H1 (cell line): ENCODE results near the gene FBXL17. TPM values are rescaled to one million over a fixed set of nuclear protein-coding genes. Genes with fewer than 3 reads are reported as not detected.

Source experiments
- PHF8 ChIP-seq: fragments of 200-600 bp; sonication (generic); conservative IDR thresholded peaks from 2 replicates; pipeline ENCODE4 v1.7.1; 2012; ENCODE audit warnings: low read depth, mild to moderate bottlenecking, inconsistent platforms, low read length, moderate library complexity
- polyA plus RNA-seq, 7 experiments: library from polyadenylated mRNA; depleted of rRNA in 3 of 7; stranded (reverse) in 5 of 7; unstranded in 2 of 7; fragments of >200 nt in 5 of 7; fragments of 200-250 nt in 2 of 7; gene quantifications; 1 replicate in 5 of 7; 2 replicates in 1 of 7; 4 replicates in 1 of 7; pipeline versions ENCODE4 v1.2.1 to v1.2.3, GENCODE V29; 2011 to 2013; ENCODE audit warnings: missing spikeins in 2 of 7, mixed read lengths in 2 of 7
- total RNA-seq: library from RNA; stranded (reverse); fragmentation: NEBNext Ultra II Directional; extraction: Animal tissue kit (Norgen Biotek cat#: 25700); gene quantifications from 2 replicates; pipeline ENCODE4 v1.2.1, GENCODE V29; 2021

FBXL17 gene
- total and polyA plus RNA-seq, 2 of the 8 experiments (the other 6 are each of a cell fraction or from before 2014, with no cell fraction given) = 0.35 to 4.3 TPM

GRCh38 chr5:108415726-108416125 lies 33.8 kb upstream of the FBXL17 start (continued):
- no peak for TF ChIP-seq PHF8
